Naive thymus-derived CD4-positive, alpha-beta T cell (primary cell): ENCODE data around the gene APBA1. TPM values are rescaled to one million over a fixed set of nuclear protein-coding genes. Genes with fewer than 3 reads are reported as not detected.

Experiments
- ATAC-seq: fragments of 150-1000 bp; cut with Tn5 transposase; 2 replicates; pipeline ENCODE4 v1.10.0; 2021; ENCODE audit warnings: mild to moderate bottlenecking, moderate library complexity
- CTCF ChIA-PET: fragments of 350-600 bp; sonication (Branson Sonifier 250); formaldehyde crosslinking; loops from one replicate; lab custom pipeline; 2021; ENCODE audit warnings: antibody characterized with exemption; lab: Charles Lee
- POLR2A ChIA-PET: fragments of 350-600 bp; sonication (Branson Sonifier 250); formaldehyde crosslinking; loops from one replicate; lab custom pipeline; 2021; ENCODE audit warnings: antibody characterized with exemption, inconsistent platforms; lab: Charles Lee
- DNase-seq, 9 donors: peaks; one replicate each; pipeline versions ENCODE4 v3.0.0 to v3.0.0-alpha.2; 2020 to 2022; ENCODE audit warnings: mixed read lengths in 1 of 9
- H3K27ac ChIP-seq: one replicate; pipeline ENCODE4 v1.7.0; 2013; ENCODE audit warnings: mild to moderate bottlenecking, low read depth, low read length, moderate library complexity
- H3K27me3 ChIP-seq, 2 donors: one replicate each; pipeline ENCODE4 v1.7.0; 2013; ENCODE audit warnings: low read length in 2 of 2, mild to moderate bottlenecking in 2 of 2, moderate library complexity in 2 of 2; ENCODE audit not compliant: control insufficient read depth in 2 of 2, insufficient read depth in 2 of 2
- H3K36me3 ChIP-seq, 3 experiments: 1 replicate in 2 of 3; 2 replicates in 1 of 3; pipeline ENCODE4 v1.7.0; 2013; ENCODE audit warnings: low read length in 3 of 3, mild to moderate bottlenecking in 3 of 3, moderate library complexity in 1 of 3; ENCODE audit not compliant: insufficient read depth in 3 of 3, control insufficient read depth in 2 of 3
- H3K4me1 ChIP-seq, 2 donors: one replicate each; pipeline ENCODE4 v1.7.0; 2013; ENCODE audit warnings: low read length in 2 of 2, mild to moderate bottlenecking in 2 of 2, moderate library complexity in 1 of 2; ENCODE audit not compliant: control insufficient read depth in 2 of 2, insufficient read depth in 2 of 2
- H3K4me3 ChIP-seq: 2 replicates; pipeline ENCODE4 v1.7.0; 2013; ENCODE audit warnings: mild to moderate bottlenecking, low read length
- H3K9me3 ChIP-seq, 3 experiments: 1 replicate in 2 of 3; 2 replicates in 1 of 3; pipeline ENCODE4 v1.7.0; 2013; ENCODE audit warnings: low read length in 3 of 3; ENCODE audit not compliant: control insufficient read depth in 2 of 3
- H3K27ac Mint-ChIP-seq, 9 donors: one replicate each; pipeline ENCODE4 v1.8.0; 2020 to 2022; ENCODE audit warnings: mixed read lengths in 9 of 9, mild to moderate bottlenecking in 8 of 9, moderate library complexity in 5 of 9, inconsistent platforms in 2 of 9
- H3K27me3 Mint-ChIP-seq, 5 donors: one replicate each; pipeline ENCODE4 v1.8.0; 2021 to 2022; ENCODE audit warnings: mixed read lengths in 5 of 5, mild to moderate bottlenecking in 1 of 5
- H3K36me3 Mint-ChIP-seq, 5 donors: one replicate each; pipeline ENCODE4 v1.8.0; 2020 to 2022; ENCODE audit warnings: mixed read lengths in 5 of 5, mild to moderate bottlenecking in 3 of 5, inconsistent platforms in 1 of 5
- H3K4me1 Mint-ChIP-seq, 7 donors: one replicate each; pipeline ENCODE4 v1.8.0; 2020 to 2022; ENCODE audit warnings: mixed read lengths in 7 of 7, mild to moderate bottlenecking in 3 of 7, inconsistent platforms in 1 of 7
- H3K4me3 Mint-ChIP-seq, 10 donors: one replicate each; pipeline ENCODE4 v1.8.0; 2020 to 2022; ENCODE audit warnings: mild to moderate bottlenecking in 10 of 10, mixed read lengths in 10 of 10, moderate library complexity in 6 of 10, inconsistent platforms in 2 of 10
- H3K9me3 Mint-ChIP-seq, 11 donors: one replicate each; pipeline ENCODE4 v1.8.0; 2020 to 2022; ENCODE audit warnings: mixed read lengths in 11 of 11, mild to moderate bottlenecking in 4 of 11, inconsistent platforms in 1 of 11, moderate library complexity in 1 of 11
- intact Hi-C, 2 donors: fragments of 100-400 bp; cut with micrococcal nuclease; formaldehyde crosslinking; loops; one replicate each; pipeline ENCODE4 v1.15.1; 2023
- polyA plus RNA-seq, 2 donors: library from polyadenylated mRNA; unstranded; fragments of 300-500 nt; fragmentation: Illumina TruSeq; gene quantifications; one replicate each; pipeline ENCODE4 v1.2.3, GENCODE V29; 2021
- total RNA-seq, 6 experiments: library from RNA in 5 of 6; stranded (reverse) in 5 of 6; gene quantifications; 1 replicate in 5 of 6; 2 replicates in 1 of 6; pipeline ENCODE4 v1.2.3 and lab custom pipeline; 2021 to 2026

APBA1 gene
- total and polyA plus RNA-seq, 7 experiments from 2014 or later, result 0.06 to 4.5 (median 1.4) TPM; not detected in 1

GRCh38 chr9:69556707-69557106 is 115.5 kb downstream of the APBA1 start:
- intact Hi-C loops, result no loop called here
- ChIA-PET CTCF (no interaction called here), POLR2A (no interaction called here)
- Histone ChIP-seq H3K4me3 (no peak overlapping the region), H3K36me3 (no peaks in the 10 kb centered on the region), H3K27ac (no peak overlapping the region), H3K9me3 (no peaks in the 10 kb centered on the region), H3K4me1 (no peaks in the 10 kb centered on the region), H3K27me3 (no peaks in the 10 kb centered on the region)
- H3K4me3 Mint-ChIP-seq, result no peak overlapping the region
- no peaks in the 10 kb centered on the region for H3K9me3 Mint-ChIP-seq
- no peaks in the 10 kb centered on the region for H3K4me1 Mint-ChIP-seq
- no peak overlapping the region for H3K27ac Mint-ChIP-seq
- no peaks in the 10 kb centered on the region for H3K36me3 Mint-ChIP-seq
- H3K27me3 Mint-ChIP-seq, result peaks cover 11 to 58% (median 16%) of the 10 kb centered on the region in 5 donors
- ATAC-seq (no peak), DNase-seq (no peak)

DNA sequence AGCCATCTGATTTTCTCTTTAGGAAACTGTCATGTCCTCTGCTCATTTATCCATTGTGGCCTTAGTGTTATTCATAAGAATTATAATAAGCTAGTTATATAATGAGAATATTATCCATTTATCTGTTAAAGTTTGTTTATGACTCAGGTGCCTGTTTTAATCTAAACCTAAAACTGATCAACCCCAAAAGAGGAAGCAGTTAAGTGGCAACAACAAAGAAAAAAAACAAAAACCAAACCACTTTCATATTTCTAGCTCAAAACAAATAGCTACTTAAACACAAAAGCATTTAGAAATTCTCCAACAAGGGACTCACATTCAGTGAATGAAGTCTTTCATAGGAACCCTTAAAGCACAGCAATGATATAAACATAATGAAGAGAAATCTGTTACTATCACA is 116.4 kb downstream of the APBA1 start:
- Mint-ChIP-seq H3K4me3 (no peak overlapping the region), H3K36me3 (no peaks in the 10 kb centered on the region), H3K27me3 (peaks cover 6 to 54% (median 11%) of the 10 kb centered on the region in 5 donors), H3K4me1 (no peaks in the 10 kb centered on the region), H3K27ac (no peak overlapping the region), H3K9me3 (no peaks in the 10 kb centered on the region)
- no peak overlapping the region for H3K27ac ChIP-seq
- no peak overlapping the region for H3K4me3 ChIP-seq
- CTCF ChIA-PET, result interaction anchor here (0.6 kb wide), 1 partner anchor 38 kb away, joined by 4 read pairs; no protein-coding TSS in a partner anchor
- no peaks in the 10 kb centered on the region for H3K9me3 ChIP-seq
- no peak for ATAC-seq
- H3K27me3 ChIP-seq, result no peaks in the 10 kb centered on the region
- intact Hi-C loops, result no loop called here
- POLR2A ChIA-PET, result no interaction called here
- no peaks in the 10 kb centered on the region for H3K4me1 ChIP-seq
- DNase-seq, result no peak
- H3K36me3 ChIP-seq, result no peaks in the 10 kb centered on the region

DNA sequence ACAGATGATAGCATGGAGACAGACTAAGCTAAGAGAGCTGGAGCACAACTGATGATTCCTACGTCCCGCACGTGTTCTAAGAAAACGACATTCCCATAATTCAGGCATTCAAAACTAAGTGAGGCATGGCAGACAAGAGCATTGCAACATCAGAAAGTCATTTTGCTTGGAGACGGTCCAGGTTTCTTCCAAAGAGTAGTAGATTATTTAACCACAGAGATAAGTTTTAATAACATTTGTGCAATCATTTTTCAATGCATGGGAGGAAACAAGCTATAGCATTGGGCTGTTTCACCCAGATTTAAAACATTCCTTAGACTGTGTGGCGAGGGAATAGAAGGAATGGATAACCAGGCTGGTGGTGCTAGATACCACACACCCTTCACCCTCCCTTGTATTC is 117.2 kb downstream of the APBA1 start:
- H3K4me1 Mint-ChIP-seq, result no peaks in the 10 kb centered on the region
- no peaks in the 10 kb centered on the region for H3K36me3 ChIP-seq
- ChIA-PET POLR2A (no interaction called here), CTCF (no interaction called here)
- H3K4me3 ChIP-seq, result no peak overlapping the region
- ATAC-seq, result no peak
- H3K27ac ChIP-seq, result no peak overlapping the region
- H3K9me3 Mint-ChIP-seq, result no peaks in the 10 kb centered on the region
- H3K27ac Mint-ChIP-seq, result no peak overlapping the region
- H3K9me3 ChIP-seq, result no peaks in the 10 kb centered on the region
- H3K4me3 Mint-ChIP-seq, result no peak overlapping the region
- no peak for DNase-seq
- no peaks in the 10 kb centered on the region for H3K36me3 Mint-ChIP-seq
- no peaks in the 10 kb centered on the region for H3K4me1 ChIP-seq
- intact Hi-C loops, result no loop called here
- H3K27me3 Mint-ChIP-seq, result peaks cover 10 to 55% (median 14%) of the 10 kb centered on the region in 5 donors
- no peaks in the 10 kb centered on the region for H3K27me3 ChIP-seq

- Mint-ChIP-seq H3K36me3 (no peaks in the 10 kb centered on the region), H3K27me3 (peaks cover 10 to 44% (median 18%) of the 10 kb centered on the region in 5 donors), H3K9me3 (no peaks in the 10 kb centered on the region), H3K4me1 (peaks cover 0 to 6% (median 4%) of the 10 kb centered on the region in 7 donors), H3K4me3 (no peak overlapping the region), H3K27ac (no peak overlapping the region)
- intact Hi-C loops, result loop anchor here (1.0 to 10.0 kb wide), 3 partner anchors 127 to 495 kb away; no protein-coding TSS in a partner anchor
- H3K36me3 ChIP-seq, result no peaks in the 10 kb centered on the region
- CTCF ChIA-PET, result interaction anchor here (0.5 to 2.8 kb wide), 2 partner anchors 127 to 355 kb away, joined by 7 to 16 read pairs; no protein-coding TSS in a partner anchor
- DNase-seq (peak in 5 of 9 donors; percentile 10 to 42 (median 25)), ATAC-seq (peak; percentile 75)
- H3K4me3 ChIP-seq, result no peak overlapping the region
- no peak overlapping the region for H3K27ac ChIP-seq
- H3K27me3 ChIP-seq, result no peaks in the 10 kb centered on the region
- POLR2A ChIA-PET, result interaction anchor here (0.5 kb wide), 1 partner anchor 1702 kb away, joined by 3 read pairs; no protein-coding TSS in a partner anchor
- no peaks in the 10 kb centered on the region for H3K4me1 ChIP-seq
- no peaks in the 10 kb centered on the region for H3K9me3 ChIP-seq
Observed at GRCh38 chr9:69549310-69550202, 122.6 kb downstream of the APBA1 start.

GRCh38 chr9:69548681-69549080 is 123.5 kb downstream of the APBA1 start:
- no peaks in the 10 kb centered on the region for H3K4me1 ChIP-seq
- no peak overlapping the region for H3K4me3 ChIP-seq
- Mint-ChIP-seq H3K27me3 (peaks cover 10 to 41% (median 18%) of the 10 kb centered on the region in 5 donors), H3K9me3 (no peaks in the 10 kb centered on the region), H3K4me3 (no peak overlapping the region), H3K27ac (no peak overlapping the region), H3K4me1 (peaks cover 0 to 6% (median 4%) of the 10 kb centered on the region in 7 donors), H3K36me3 (no peaks in the 10 kb centered on the region)
- CTCF ChIA-PET, result interaction anchor here (1.0 kb wide), 1 partner anchor 126 kb away, joined by 3 read pairs; no protein-coding TSS in a partner anchor
- no peaks in the 10 kb centered on the region for H3K27me3 ChIP-seq
- DNase-seq (no peak), ATAC-seq (no peak)
- no peaks in the 10 kb centered on the region for H3K9me3 ChIP-seq
- intact Hi-C loops, result loop anchor here (1.0 to 10.0 kb wide), 3 partner anchors 126 to 494 kb away; no protein-coding TSS in a partner anchor
- H3K27ac ChIP-seq, result no peak overlapping the region
- no peaks in the 10 kb centered on the region for H3K36me3 ChIP-seq
- POLR2A ChIA-PET, result no interaction called here

- intact Hi-C loops, result loop anchor here in 1 of 2 donors (10.0 kb wide), 1 partner anchor 491 kb away; no protein-coding TSS in a partner anchor
- H3K4me1 Mint-ChIP-seq, result peaks cover 0 to 6% (median 4%) of the 10 kb centered on the region in 7 donors
- H3K9me3 Mint-ChIP-seq, result no peaks in the 10 kb centered on the region
- ChIA-PET CTCF (no interaction called here), POLR2A (no interaction called here)
- Histone ChIP-seq H3K27ac (no peak overlapping the region), H3K4me1 (no peaks in the 10 kb centered on the region), H3K27me3 (no peaks in the 10 kb centered on the region), H3K4me3 (no peak overlapping the region), H3K36me3 (no peaks in the 10 kb centered on the region), H3K9me3 (no peaks in the 10 kb centered on the region)
- no peak overlapping the region for H3K4me3 Mint-ChIP-seq
- DNase-seq (no peak), ATAC-seq (no peak)
- H3K36me3 Mint-ChIP-seq, result no peaks in the 10 kb centered on the region
- H3K27me3 Mint-ChIP-seq, result peaks cover 11 to 26% (median 14%) of the 10 kb centered on the region in 5 donors
- H3K27ac Mint-ChIP-seq, result no peak overlapping the region
Observed at GRCh38 chr9:69546265-69546664, 125.9 kb downstream of the APBA1 start.
